H1 (cell line): ENCODE data around the gene CHN2. TPM values are rescaled to one million over a fixed set of nuclear protein-coding genes. Genes with fewer than 3 reads are reported as not detected.

Source experiments
- CTCF ChIA-PET: fragments of 300-600 bp; sonication (Branson Sonifier 250); formaldehyde crosslinking; loops from one replicate; lab custom pipeline; 2021; ENCODE audit not compliant: partially characterized antibody; lab: Charles Lee
- POLR2A ChIA-PET: fragments of 300-600 bp; sonication (Branson Sonifier 250); formaldehyde crosslinking; loops from one replicate; lab custom pipeline; 2021; ENCODE audit warnings: inconsistent platforms; ENCODE audit not compliant: partially characterized antibody; lab: Charles Lee
- DNase-seq, 2 experiments: peaks; one replicate each; pipeline versions ENCODE4 v3.0.0 to v3.0.0-alpha.2; 2010 to 2022; ENCODE audit warnings: low spot score in 2 of 2, low read depth in 1 of 2, mixed read lengths in 1 of 2
- FAIRE-seq: peaks from 2 replicates; lab custom pipeline; 2011; peaks lifted over from hg19 to GRCh38; lab: Jason Lieb, UNC
- H2AFZ ChIP-seq: 2 replicates; pipeline ENCODE4 v1.8.1; 2012; ENCODE audit warnings: low read length, inconsistent platforms
- H2AK5ac ChIP-seq: 2 replicates; pipeline ENCODE4 v1.6.1; 2013; ENCODE audit warnings: low read depth, low read length
- H2BK120ac ChIP-seq: replicated peaks from 2 replicates; pipeline ENCODE3; 2013; ENCODE audit warnings: low read depth, low read length, inconsistent platforms
- H2BK12ac ChIP-seq: 2 replicates; pipeline ENCODE4 v1.6.1; 2013; ENCODE audit warnings: low read depth, low read length
- H2BK15ac ChIP-seq: 2 replicates; pipeline ENCODE4 v1.6.1; 2013; ENCODE audit warnings: low read length
- H2BK20ac ChIP-seq: 2 replicates; pipeline ENCODE4 v1.6.1; 2013; ENCODE audit warnings: low read length
- H2BK5ac ChIP-seq: 2 replicates; pipeline ENCODE4 v1.6.1; 2013; ENCODE audit warnings: low read depth, low read length
- H3K14ac ChIP-seq: 2 replicates; pipeline ENCODE4 v1.6.1; 2013; ENCODE audit warnings: inconsistent platforms; ENCODE audit not compliant: insufficient read length
- H3K18ac ChIP-seq: 2 replicates; pipeline ENCODE4 v1.6.1; 2013; ENCODE audit warnings: low read length; ENCODE audit errors: extremely low read depth
- H3K23ac ChIP-seq: 2 replicates; pipeline ENCODE4 v1.6.1; 2013; ENCODE audit warnings: inconsistent platforms; ENCODE audit not compliant: insufficient read length
- H3K23me2 ChIP-seq: 2 replicates; pipeline ENCODE4 v1.6.1; 2013; ENCODE audit warnings: low read depth, low read length
- H3K27ac ChIP-seq: 2 replicates; pipeline ENCODE4 v1.6.1; 2011; ENCODE audit warnings: low read depth, low read length, inconsistent platforms
- H3K27me3 ChIP-seq, 4 experiments: replicated peaks in 1 of 4; 1 replicate in 1 of 4; 2 replicates in 3 of 4; pipeline versions ENCODE4 v1.6.1 to v1.8.1; 2011 to 2013; ENCODE audit warnings: low read length in 3 of 4, mild to moderate bottlenecking in 3 of 4, inconsistent platforms in 2 of 4, mixed read lengths in 2 of 4, moderate library complexity in 1 of 4; ENCODE audit not compliant: control insufficient read depth in 3 of 4, insufficient read depth in 3 of 4; ENCODE audit errors: extremely low read depth in 1 of 4
- H3K36me3 ChIP-seq, 4 experiments: 2 replicates each; pipeline versions ENCODE4 v1.6.1 to v1.8.1; 2011 to 2013; ENCODE audit warnings: mild to moderate bottlenecking in 4 of 4, low read length in 3 of 4, moderate library complexity in 2 of 4, control low read depth in 1 of 4, inconsistent platforms in 1 of 4; ENCODE audit not compliant: insufficient read depth in 4 of 4, control insufficient read depth in 2 of 4
- H3K4ac ChIP-seq: replicated peaks from 2 replicates; pipeline ENCODE3; 2013; ENCODE audit warnings: low read length, low read depth, mixed read lengths, inconsistent platforms; ENCODE audit not compliant: insufficient read length
- H3K4me1 ChIP-seq, 4 experiments: replicated peaks in 1 of 4; 1 replicate in 1 of 4; 2 replicates in 3 of 4; pipeline versions ENCODE4 v1.6.1 to v1.8.1; 2011 to 2013; ENCODE audit warnings: low read length in 3 of 4, inconsistent platforms in 2 of 4, mixed read lengths in 1 of 4; ENCODE audit not compliant: insufficient read depth in 4 of 4, control insufficient read depth in 3 of 4
- H3K4me2 ChIP-seq, 2 experiments: 2 replicates each; pipeline versions ENCODE4 v1.6.1 to v1.8.1; 2011 to 2013; ENCODE audit warnings: low read depth in 2 of 2, low read length in 2 of 2, control low read depth in 1 of 2, inconsistent platforms in 1 of 2, mild to moderate bottlenecking in 1 of 2; ENCODE audit not compliant: insufficient read depth in 1 of 2
- H3K4me3 ChIP-seq, 4 experiments: fragments of 200-600, 300-600 bp in 1 of 4; sonication (generic), shearing (Covaris generic), sonication (Bioruptor Twin) in 1 of 4; 2 replicates each; pipeline versions ENCODE4 v1.5.1 to v1.8.1; 2011 to 2016; ENCODE audit warnings: low read length in 4 of 4, low read depth in 3 of 4, control low read depth in 2 of 4, inconsistent platforms in 2 of 4, mild to moderate bottlenecking in 2 of 4, mixed read lengths in 1 of 4, moderate library complexity in 1 of 4; ENCODE audit not compliant: insufficient read depth in 2 of 4; ENCODE audit errors: extremely low read depth in 1 of 4
- H3K56ac ChIP-seq: replicated peaks from 2 replicates; pipeline ENCODE3; 2013; ENCODE audit warnings: low read depth, mild to moderate bottlenecking, mixed read lengths, low read length, inconsistent platforms; ENCODE audit not compliant: insufficient read length
- H3K79me1 ChIP-seq: 2 replicates; pipeline ENCODE4 v1.6.1; 2013; ENCODE audit warnings: low read depth, low read length, control low read depth
- H3K79me2 ChIP-seq, 2 experiments: 2 replicates each; pipeline versions ENCODE4 v1.6.1 to v1.8.1; 2012 to 2013; ENCODE audit warnings: low read length in 2 of 2, mild to moderate bottlenecking in 2 of 2, inconsistent platforms in 1 of 2; ENCODE audit not compliant: insufficient read depth in 2 of 2, control insufficient read depth in 1 of 2
- H3K9ac ChIP-seq, 4 experiments: replicated peaks in 1 of 4; 1 replicate in 1 of 4; 2 replicates in 3 of 4; pipeline versions ENCODE4 v1.6.1 to v1.8.1; 2011 to 2013; ENCODE audit warnings: low read depth in 3 of 4, low read length in 3 of 4, control low read depth in 2 of 4, mild to moderate bottlenecking in 2 of 4, moderate library complexity in 2 of 4, inconsistent platforms in 1 of 4; ENCODE audit errors: extremely low read depth in 1 of 4
- H3K9me3 ChIP-seq, 2 experiments: 2 replicates each; pipeline versions ENCODE4 v1.6.1 to v1.8.1; 2012 to 2013; ENCODE audit warnings: mild to moderate bottlenecking in 2 of 2, moderate library complexity in 2 of 2, control low read depth in 1 of 2, inconsistent platforms in 1 of 2, low read depth in 1 of 2, low read length in 1 of 2, mixed read lengths in 1 of 2; ENCODE audit not compliant: insufficient read depth in 2 of 2
- H4K20me1 ChIP-seq, 2 experiments: replicated peaks in 1 of 2; 2 replicates each; pipeline versions ENCODE3 to v1.8.1; 2011 to 2013; ENCODE audit warnings: inconsistent platforms in 2 of 2, low read length in 2 of 2, mild to moderate bottlenecking in 1 of 2; ENCODE audit not compliant: insufficient read depth in 2 of 2, control insufficient read depth in 1 of 2
- H4K5ac ChIP-seq: 2 replicates; pipeline ENCODE4 v1.6.1; 2013; ENCODE audit warnings: low read length, low read depth, mixed read lengths, inconsistent platforms; ENCODE audit not compliant: insufficient read length
- H4K8ac ChIP-seq: 2 replicates; pipeline ENCODE4 v1.8.0; 2013; ENCODE audit warnings: mild to moderate bottlenecking, moderate library complexity, low read length, inconsistent platforms; ENCODE audit not compliant: insufficient read depth; ENCODE audit errors: extremely low read depth
- H4K91ac ChIP-seq: replicated peaks from 2 replicates; pipeline ENCODE3; 2013; ENCODE audit warnings: low read length, mixed read lengths, inconsistent platforms; ENCODE audit not compliant: insufficient read length
- RAD21 ChIP-seq, 2 experiments: IDR thresholded peaks in 1 of 2; conservative IDR thresholded peaks in 1 of 2; 2 replicates each; pipeline ENCODE4 v1.6.1; 2011; ENCODE audit warnings: low read depth in 2 of 2, low read length in 2 of 2, improper control_type of control experiment in 1 of 2, inconsistent platforms in 1 of 2, mild to moderate bottlenecking in 1 of 2, moderate library complexity in 1 of 2
- TEAD4 ChIP-seq: IDR thresholded peaks from 2 replicates; pipeline ENCODE4 v1.6.1; 2012; ENCODE audit warnings: low read depth, low read length, inconsistent platforms, mixed read lengths
- WGBS, 2 experiments: shearing (Covaris generic) in 1 of 2; methylation state at CpG; one replicate each; pipeline versions ENCODE4 v1.1.6 to v1.1.7; 2013 to 2015; ENCODE audit warnings: low lambda C conversion rate in 2 of 2, mixed read lengths in 2 of 2, inconsistent platforms in 1 of 2, low coverage in 1 of 2, missing lambda C conversion rate in 1 of 2; ENCODE audit not compliant: insufficient replicate concordance in 2 of 2, insufficient coverage in 1 of 2, insufficient read length in 1 of 2; ENCODE audit errors: extremely low coverage in 1 of 2, missing lambda C conversion rate in 1 of 2; 5-methylcytosine and 5-hydroxymethylcytosine counted together
- polyA plus RNA-seq, 7 experiments: library from polyadenylated mRNA; depleted of rRNA in 3 of 7; stranded (reverse) in 5 of 7; unstranded in 2 of 7; fragments of >200 nt in 5 of 7; fragments of 200-250 nt in 2 of 7; gene quantifications; 1 replicate in 5 of 7; 2 replicates in 1 of 7; 4 replicates in 1 of 7; pipeline versions ENCODE4 v1.2.1 to v1.2.3, GENCODE V29; 2011 to 2013; ENCODE audit warnings: missing spikeins in 2 of 7, mixed read lengths in 2 of 7
- total RNA-seq: library from RNA; stranded (reverse); fragmentation: NEBNext Ultra II Directional; extraction: Animal tissue kit (Norgen Biotek cat#: 25700); gene quantifications from 2 replicates; pipeline ENCODE4 v1.2.1, GENCODE V29; 2021

CHN2 gene
- total and polyA plus RNA-seq, 2 of the 8 experiments (the other 6 are each of a cell fraction or from before 2014, with no cell fraction given): 2.9 to 4.8 TPM

- H3K56ac ChIP-seq: no peak overlapping the region
- H3K14ac ChIP-seq: no peak overlapping the region
- TF ChIP-seq RAD21 (IDR thresholded peaks at IDR 0.05 in 1 of 2, conservative IDR thresholded peaks at IDR 0.05 in 1 of 2; ENCODE audit: low read depth in 2 of 2, low read length in 2 of 2) (no peak), TEAD4 (0 out of 2 replicates have a peak, but pooled peaks have one; percentile 30)
- H3K79me2 ChIP-seq: no peaks in the 10 kb centered on the region
- H3K18ac ChIP-seq: no peak overlapping the region
- no peaks in the 10 kb centered on the region for H3K79me1 ChIP-seq
- H4K8ac ChIP-seq: no peak overlapping the region
- no peak overlapping the region for H3K27ac ChIP-seq
- no peaks in the 10 kb centered on the region for H3K23me2 ChIP-seq
- H2BK12ac ChIP-seq: no peak overlapping the region
- H3K9ac ChIP-seq: no peak overlapping the region
- H2AFZ ChIP-seq: no peak overlapping the region
- H3K4me3 ChIP-seq: no peak overlapping the region
- H4K20me1 ChIP-seq: no peaks in the 10 kb centered on the region
- WGBS, 2 experiments: 78% methylated on average over 6 of the region's 6 CpGs; no CpG with 5 or more reads in 1 of the 2 experiments
- no peak overlapping the region for H4K5ac ChIP-seq
- FAIRE-seq (no peak), DNase-seq (no peak)
- H3K4me2 ChIP-seq: no peak overlapping the region
- H3K4me1 ChIP-seq: peaks cover 0 to 3% (median 0%) of the 10 kb centered on the region in 4 experiments; a peak in 1 of 7 replicates
- H3K27me3 ChIP-seq: no peaks in the 10 kb centered on the region
- no peak overlapping the region for H2BK20ac ChIP-seq
- H3K23ac ChIP-seq: no peak overlapping the region
- no peak overlapping the region for H2AK5ac ChIP-seq
- H3K36me3 ChIP-seq: no peaks in the 10 kb centered on the region
- no peak overlapping the region for H2BK15ac ChIP-seq
- H3K4ac ChIP-seq: no peak overlapping the region
- H2BK5ac ChIP-seq: no peak overlapping the region
- POLR2A ChIA-PET: interaction anchor here (0.7 kb wide), 1 partner anchor 11 kb away, joined by 3 read pairs; no protein-coding TSS in a partner anchor
- no peak overlapping the region for H4K91ac ChIP-seq
- no peaks in the 10 kb centered on the region for H3K9me3 ChIP-seq
- CTCF ChIA-PET: interaction anchor here (0.7 to 1.5 kb wide), 2 partner anchors 10 to 339 kb away, joined by 3 to 4 read pairs; no protein-coding TSS in a partner anchor
- H2BK120ac ChIP-seq: no peak overlapping the region
Observed at GRCh38 chr7:29445736-29446135, 251.2 kb downstream of the CHN2 start.
